PC-9 (cell line): Measurements from ENCODE around the gene SLC4A11. TPM values are rescaled to one million over a fixed set of nuclear protein-coding genes. Genes with fewer than 3 reads are reported as not detected.
"Not testable (repeated sequence)": the region's sequence is repeated elsewhere in the genome, so short reads cannot be mapped to it uniquely, and the experiment has no call there.

Source experiments
- BruUV-seq: library from RNA; stranded (reverse); fragments of 400-500 nt; replicated peaks from 2 replicates; lab custom pipeline; 2021; lab: Mats Ljungman, UMichigan
- CTCF ChIA-PET: fragments of 300-600 bp; sonication (Branson Sonifier 250); formaldehyde crosslinking; loops from one replicate; lab custom pipeline; 2022; ENCODE audit warnings: antibody characterized with exemption; lab: Charles Lee
- POLR2A ChIA-PET: fragments of 300-600 bp; sonication (Branson Sonifier 250); formaldehyde crosslinking; loops from one replicate; lab custom pipeline; 2022; ENCODE audit warnings: antibody characterized with exemption; ENCODE audit not compliant: unreplicated experiment; lab: Charles Lee
- DNase-seq, 2 experiments: peaks; one replicate each; pipeline versions ENCODE4 v3.0.0 to v3.0.0-alpha.2; 2015 to 2022; ENCODE audit warnings: mixed read lengths in 1 of 2
- H2AFZ ChIP-seq: fragments of 200-600 bp; sonication (generic); 2 replicates; pipeline ENCODE4 v1.8.1; 2017; ENCODE audit warnings: antibody characterized with exemption
- H3F3A ChIP-seq: fragments of 200-600 bp; sonication (generic); 2 replicates; pipeline ENCODE4 v1.8.1; 2017; ENCODE audit warnings: antibody characterized with exemption, mild to moderate bottlenecking, low read depth; ENCODE audit not compliant: insufficient read depth
- H3K27ac ChIP-seq: fragments of 200-600 bp; sonication (generic); 2 replicates; pipeline ENCODE4 v1.6.1; 2016; ENCODE audit warnings: mixed run types
- H3K27me3 ChIP-seq: fragments of 200-600 bp; sonication (generic); 2 replicates; pipeline ENCODE4 v1.6.1; 2016; ENCODE audit warnings: low read depth, mixed run types; ENCODE audit not compliant: insufficient read depth
- H3K36me3 ChIP-seq: fragments of 200-600 bp; sonication (generic); 2 replicates; pipeline ENCODE4 v1.6.1; 2016; ENCODE audit warnings: low read depth, mixed run types
- H3K4me1 ChIP-seq: fragments of 200-600 bp; sonication (generic); replicated peaks from 2 replicates; pipeline ENCODE4 v1.6.1; 2016; ENCODE audit warnings: mixed run types; ENCODE audit not compliant: insufficient read depth
- H3K4me2 ChIP-seq: fragments of 200-600 bp; sonication (generic); 2 replicates; pipeline ENCODE4 v1.6.1; 2017; ENCODE audit warnings: mixed run types
- H3K4me3 ChIP-seq: fragments of 200-600 bp; sonication (generic); 2 replicates; pipeline ENCODE4 v1.6.1; 2016; ENCODE audit warnings: mixed run types
- H3K79me2 ChIP-seq: fragments of 200-600 bp; sonication (generic); 2 replicates; pipeline ENCODE4 v1.6.1; 2017; ENCODE audit warnings: low read depth, mixed run types
- H3K9me2 ChIP-seq: fragments of 200-600 bp; sonication (generic); 2 replicates; pipeline ENCODE4 v1.8.1; 2017; ENCODE audit warnings: mild to moderate bottlenecking; ENCODE audit not compliant: insufficient read depth
- H3K9me3 ChIP-seq: fragments of 200-600 bp; sonication (generic); 2 replicates; pipeline ENCODE4 v1.8.1; 2016; ENCODE audit warnings: low read depth; ENCODE audit not compliant: insufficient read depth
- H4K20me1 ChIP-seq: fragments of 200-600 bp; sonication (generic); 2 replicates; pipeline ENCODE4 v1.8.1; 2017; ENCODE audit not compliant: insufficient read depth
- CTCF ChIP-seq: fragments of 200-600 bp; sonication (generic); conservative IDR thresholded peaks from 2 replicates; pipeline ENCODE4 v1.6.1; 2017; ENCODE audit warnings: mixed run types, antibody characterized with exemption, mild to moderate bottlenecking, moderate library complexity
- EZH2 ChIP-seq: fragments of 200-600 bp; sonication (generic); IDR thresholded peaks from 2 replicates; pipeline ENCODE4 v1.8.0; 2017; ENCODE audit warnings: antibody characterized with exemption, low read depth
- intact Hi-C: fragments of 100-400 bp; cut with micrococcal nuclease; formaldehyde crosslinking; loops from one replicate; pipeline ENCODE4 v1.10.0; 2022; ENCODE audit not compliant: unreplicated experiment
- total RNA-seq: library from RNA; stranded (reverse); gene quantifications from 2 replicates; pipeline ENCODE4 v1.2.3, GENCODE V29; 2021

The SLC4A11 gene
- total RNA-seq, 1 experiment from 2014 or later: 46.1 TPM

GRCh38 chr20:3189561-3190131, 49.3 kb downstream of the SLC4A11 start:
- Histone ChIP-seq H3K27me3 (no peaks in the 10 kb centered on the region), H3K4me1 (no peaks in the 10 kb centered on the region), H3K79me2 (no peaks in the 10 kb centered on the region), H2AFZ (no peak overlapping the region), H3K36me3 (0 out of 2 replicates have a peak, but pooled peaks cover 3% of the 10 kb centered on the region), H4K20me1 (no peaks in the 10 kb centered on the region), H3K9me3 (no peaks in the 10 kb centered on the region), H3K27ac (no peak overlapping the region), H3F3A (0 out of 2 replicates have a peak, but pooled peaks cover 2% of the 10 kb centered on the region), H3K4me2 (no peak overlapping the region), H3K9me2 (no peaks in the 10 kb centered on the region), H3K4me3 (no peak overlapping the region)
- intact Hi-C loops: no loop called here
- no peak for DNase-seq
- ChIA-PET POLR2A (interaction anchor here (0.6 kb wide), 1 partner anchor 36 kb away, joined by 21 read pairs; no protein-coding TSS in a partner anchor), CTCF (no interaction called here)
- no TSS peak for BruUV-seq
- TF ChIP-seq CTCF (no peak), EZH2 (no peak)

GRCh38 chr20:3188823-3189413, 50.1 kb downstream of the SLC4A11 start:
- Histone ChIP-seq H3F3A (peaks cover 9% of the 10 kb centered on the region; the same call in 1 of the 2 replicates), H3K4me2 (no peak overlapping the region), H3K36me3 (0 out of 2 replicates have a peak, but pooled peaks cover 3% of the 10 kb centered on the region), H3K9me3 (no peaks in the 10 kb centered on the region; the same call in 1 of the 2 replicates), H4K20me1 (no peaks in the 10 kb centered on the region), H3K27me3 (no peaks in the 10 kb centered on the region), H2AFZ (no peak overlapping the region), H3K79me2 (no peaks in the 10 kb centered on the region), H3K4me1 (no peaks in the 10 kb centered on the region), H3K27ac (no peak overlapping the region), H3K9me2 (no peaks in the 10 kb centered on the region), H3K4me3 (no peak overlapping the region)
- CTCF ChIA-PET: no interaction called here
- intact Hi-C loops: no loop called here
- no TSS peak for BruUV-seq
- POLR2A ChIA-PET: no interaction called here
- TF ChIP-seq EZH2: no peak
- TF ChIP-seq CTCF: no peak
- no peak for DNase-seq

- H3K4me2 ChIP-seq, H3K4me1 ChIP-seq, H3K4me3 ChIP-seq, H3K9me3 ChIP-seq, H3K27ac ChIP-seq, intact Hi-C loops, POLR2A ChIA-PET, H3K27me3 ChIP-seq, H3K79me2 ChIP-seq, CTCF ChIA-PET, DNase-seq, H4K20me1 ChIP-seq, H3K36me3 ChIP-seq, H3K9me2 ChIP-seq, H2AFZ ChIP-seq, BruUV-seq: not testable (repeated sequence)
- peaks cover 13% of the 10 kb centered on the region; the same call in 1 of the 2 replicates for H3F3A ChIP-seq
These were observed 51.1 kb downstream of the SLC4A11 start for GRCh38 chr20:3187861-3188260.
